Measurements from ENCODE around the gene SLC35C1.
A peak's percentile ranks its signal among the peaks of the same experiment; 100 is the strongest.
"Not testable (repeated sequence)": the region's sequence is repeated elsewhere in the genome, so short reads cannot be mapped to it uniquely, and the experiment has no call there.

Gene SLC35C1

DNA sequence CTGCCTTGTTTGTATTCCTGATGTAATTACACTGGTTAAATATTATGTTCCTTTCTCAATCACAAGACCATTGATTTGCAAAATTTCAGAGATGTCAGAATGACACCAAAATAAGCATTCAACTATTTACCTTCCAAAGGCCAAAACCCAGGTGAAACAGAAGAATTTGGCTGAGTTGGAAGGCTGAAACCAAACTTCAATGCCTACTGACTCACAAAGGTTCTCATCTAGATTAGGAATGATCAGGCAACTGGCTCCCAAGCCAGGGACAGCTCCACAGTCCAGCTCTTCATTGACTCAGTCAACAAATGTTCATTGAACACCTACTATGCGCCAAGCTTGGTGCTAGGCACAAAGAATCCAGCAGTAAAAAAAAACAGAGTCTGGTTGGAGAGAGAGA is 13.4 kb upstream of the SLC35C1 start:
- peak in 1 of 3 experiments; percentile 0 for DNase-seq

DNA sequence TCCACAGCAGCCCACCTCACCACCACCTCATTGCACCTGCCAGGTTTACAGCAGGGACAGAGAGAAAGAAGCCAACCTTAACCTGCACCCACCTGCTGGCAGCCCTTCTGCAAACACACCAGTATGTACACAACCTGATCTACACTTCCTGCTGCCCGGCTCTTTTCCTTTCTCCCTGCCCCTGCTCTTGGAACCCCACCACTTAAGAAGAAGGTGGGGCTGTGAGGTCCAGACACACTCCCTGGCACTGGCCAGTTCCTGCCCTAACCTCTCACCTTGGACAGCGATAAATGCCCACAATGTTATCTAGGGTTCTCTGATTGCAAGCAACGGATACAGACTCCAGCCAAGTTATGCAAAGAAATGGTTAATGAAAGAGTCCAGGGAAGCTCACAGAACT is 10.8 kb upstream of the SLC35C1 start:
- peak in 2 of 3 experiments; percentile 13 to 40 for DNase-seq

DNA sequence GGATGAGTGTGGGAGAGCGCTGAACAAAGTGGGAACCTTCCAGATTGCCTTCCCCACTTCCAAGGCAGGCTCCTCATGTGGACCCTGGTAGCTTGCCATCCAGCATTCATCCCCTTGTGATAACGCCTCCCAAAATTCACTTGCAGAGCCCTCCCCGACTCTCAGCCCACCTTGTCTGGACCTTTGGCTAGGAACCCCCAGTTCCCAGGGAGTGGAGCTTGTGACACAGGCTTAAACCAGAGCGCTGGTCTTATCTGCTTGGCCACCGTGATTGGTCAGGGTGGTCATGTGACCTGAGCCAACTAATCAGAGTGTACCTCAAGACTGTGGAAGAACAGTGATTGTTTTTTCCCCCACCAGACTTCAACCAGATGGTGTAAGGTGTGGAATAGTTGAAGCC is 9.6 kb upstream of the SLC35C1 start:
- DNase-seq: no peak

DNA sequence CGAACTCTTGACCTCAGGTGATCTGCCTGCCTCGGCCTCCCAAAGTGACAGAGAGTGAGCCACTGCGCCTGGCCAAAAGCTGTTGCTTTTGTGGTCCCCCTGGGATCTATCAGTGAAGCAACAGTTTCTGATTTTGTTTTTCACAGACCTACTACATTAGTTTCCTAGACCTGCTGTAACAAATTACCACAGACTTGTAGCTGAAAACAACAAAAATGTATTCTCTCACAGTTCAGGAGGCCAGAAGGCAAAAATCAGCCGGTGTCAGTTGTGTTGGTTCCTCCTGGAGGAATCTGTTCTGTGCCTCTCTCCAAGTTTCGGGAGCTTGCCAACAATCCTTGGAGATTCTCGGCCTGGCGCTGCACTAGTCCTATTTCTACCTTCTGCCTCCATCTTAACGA is 8.5 kb upstream of the SLC35C1 start:
- no peak for DNase-seq

DNA sequence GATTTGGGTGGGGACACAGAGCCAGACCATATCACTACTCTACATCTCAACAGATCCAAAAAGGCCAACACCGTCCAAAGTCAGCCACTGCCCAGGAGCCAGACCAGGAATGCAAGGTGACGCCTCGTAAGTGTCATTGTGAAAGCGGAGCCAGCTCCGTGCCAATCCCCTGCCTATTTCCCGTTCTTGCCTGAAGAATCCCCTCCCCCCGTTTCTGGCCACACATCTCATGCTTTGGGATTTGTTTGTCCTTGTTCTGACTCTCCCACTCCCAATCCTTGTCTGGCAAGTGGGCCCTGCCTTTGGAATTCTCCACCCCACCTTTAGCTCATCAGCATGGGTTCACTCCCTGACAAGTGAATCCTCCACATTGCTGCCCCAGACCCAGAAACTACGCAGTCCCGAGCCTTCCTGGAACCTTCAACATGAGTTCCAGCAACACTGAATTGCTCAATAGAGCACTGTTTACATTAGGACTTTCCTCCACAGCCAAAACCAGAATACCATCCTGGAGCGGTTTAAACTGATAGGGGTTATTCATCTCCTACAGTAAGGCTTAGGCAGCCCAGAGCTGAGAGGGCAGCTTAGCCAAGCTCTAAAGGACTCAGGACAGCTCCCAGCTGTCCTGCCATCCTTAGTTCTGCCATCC is 6.0 kb upstream of the SLC35C1 start:
- peak in 1 of 3 experiments; percentile 59 for DNase-seq

DNA sequence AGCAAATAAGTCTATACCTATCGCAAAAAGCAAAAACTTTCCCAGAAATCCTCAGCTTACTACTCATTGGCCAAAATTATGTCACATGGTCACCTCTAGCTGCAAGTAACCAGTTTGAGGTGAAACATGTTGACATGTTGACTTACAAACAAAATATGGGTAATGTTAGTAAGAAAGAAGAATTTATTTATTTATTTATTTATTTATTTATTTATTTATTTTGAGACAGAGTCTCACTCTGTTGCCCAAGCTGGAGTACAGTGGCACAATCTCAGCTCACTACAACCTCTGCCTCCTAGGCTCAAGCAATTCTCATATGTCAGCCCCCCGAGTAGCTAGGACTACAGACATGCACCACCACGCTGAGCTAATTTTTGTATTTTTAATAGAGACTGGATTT is 5.4 kb upstream of the SLC35C1 start:
- no peak for DNase-seq

DNA sequence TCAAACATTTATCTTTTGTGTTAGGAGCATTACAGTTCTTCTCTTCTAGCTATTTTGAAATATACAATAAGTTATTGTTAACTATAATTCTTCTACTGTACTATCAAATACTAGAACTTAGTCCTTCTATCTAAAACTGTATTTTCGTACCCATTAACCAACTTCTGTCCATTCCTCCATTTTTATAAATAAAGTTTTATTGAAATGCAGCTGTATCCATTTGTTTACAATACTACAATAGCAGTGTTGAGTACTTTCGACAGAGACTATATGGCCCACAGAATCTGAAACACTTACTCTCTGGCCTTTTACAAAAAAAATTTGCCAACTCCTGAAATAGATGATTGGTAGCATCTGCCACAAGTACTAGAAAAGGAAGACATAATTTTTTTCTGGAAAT is 4.7 kb upstream of the SLC35C1 start:
- no peak for DNase-seq

DNA sequence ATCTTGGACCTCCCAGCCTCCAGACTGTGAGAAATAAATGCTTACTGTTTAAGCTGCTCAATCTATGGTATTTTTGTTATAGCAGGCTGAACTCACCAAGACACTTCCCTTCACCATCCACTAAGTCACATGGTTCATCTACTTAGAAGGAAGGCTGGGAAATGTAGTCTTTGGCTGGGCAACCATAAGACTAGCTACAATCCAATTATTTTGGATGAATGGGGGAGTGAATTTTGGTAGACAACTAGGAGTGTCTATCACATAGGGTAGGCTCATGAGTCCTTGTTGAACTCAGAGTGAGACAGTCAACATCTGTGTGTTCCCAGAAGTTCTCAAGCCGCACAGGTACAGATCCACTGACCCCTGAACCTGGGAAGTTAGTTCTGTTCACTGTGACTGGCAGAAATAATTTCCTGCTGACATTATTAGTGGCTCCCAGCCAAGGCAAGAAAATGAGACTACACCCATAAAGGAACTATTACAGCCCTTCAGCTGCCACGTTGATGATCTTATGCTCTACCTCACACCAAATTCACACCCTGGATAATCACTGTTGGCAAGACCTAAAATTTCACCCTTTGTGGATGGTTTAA is 3.1 kb upstream of the SLC35C1 start:
- DNase-seq: no peak

DNA sequence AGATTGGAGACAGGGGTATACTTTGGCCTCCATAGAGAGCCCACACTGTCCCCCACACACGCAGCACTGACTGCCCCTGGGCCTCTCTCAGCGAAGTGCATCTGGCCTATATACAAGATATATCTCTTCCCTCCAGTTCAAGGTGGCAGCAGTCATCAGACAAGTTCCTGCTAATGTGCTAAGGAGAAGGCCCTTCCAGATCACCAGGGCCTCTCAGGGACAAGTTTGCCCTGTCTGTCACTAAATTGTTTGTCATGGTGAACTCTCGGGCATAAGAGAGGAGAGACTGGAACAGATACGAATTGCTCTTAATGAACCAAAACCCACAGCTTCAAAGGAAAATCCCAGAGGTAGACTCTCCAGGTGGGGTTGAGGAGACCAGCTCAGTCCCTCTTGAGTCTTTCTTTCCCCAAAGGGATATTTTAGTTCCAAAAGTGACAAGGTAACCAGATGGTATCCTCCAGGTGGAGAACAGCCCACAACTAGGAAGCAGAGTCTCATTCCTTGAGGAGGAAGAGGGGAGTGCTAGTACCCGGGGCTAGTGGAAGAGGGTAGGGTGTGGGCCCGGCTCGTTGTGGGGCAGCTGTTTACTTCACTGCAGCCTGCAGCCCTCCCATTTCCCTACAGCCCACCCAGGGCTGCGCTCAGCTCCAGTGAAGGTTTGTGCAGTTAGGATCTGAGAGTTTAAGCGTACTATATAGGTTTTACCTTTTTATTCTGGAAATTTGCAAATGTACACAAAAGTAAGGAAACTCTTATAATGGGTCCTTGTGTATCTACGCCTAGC is 2.2 kb upstream of the SLC35C1 start:
- no peak for DNase-seq

DNA sequence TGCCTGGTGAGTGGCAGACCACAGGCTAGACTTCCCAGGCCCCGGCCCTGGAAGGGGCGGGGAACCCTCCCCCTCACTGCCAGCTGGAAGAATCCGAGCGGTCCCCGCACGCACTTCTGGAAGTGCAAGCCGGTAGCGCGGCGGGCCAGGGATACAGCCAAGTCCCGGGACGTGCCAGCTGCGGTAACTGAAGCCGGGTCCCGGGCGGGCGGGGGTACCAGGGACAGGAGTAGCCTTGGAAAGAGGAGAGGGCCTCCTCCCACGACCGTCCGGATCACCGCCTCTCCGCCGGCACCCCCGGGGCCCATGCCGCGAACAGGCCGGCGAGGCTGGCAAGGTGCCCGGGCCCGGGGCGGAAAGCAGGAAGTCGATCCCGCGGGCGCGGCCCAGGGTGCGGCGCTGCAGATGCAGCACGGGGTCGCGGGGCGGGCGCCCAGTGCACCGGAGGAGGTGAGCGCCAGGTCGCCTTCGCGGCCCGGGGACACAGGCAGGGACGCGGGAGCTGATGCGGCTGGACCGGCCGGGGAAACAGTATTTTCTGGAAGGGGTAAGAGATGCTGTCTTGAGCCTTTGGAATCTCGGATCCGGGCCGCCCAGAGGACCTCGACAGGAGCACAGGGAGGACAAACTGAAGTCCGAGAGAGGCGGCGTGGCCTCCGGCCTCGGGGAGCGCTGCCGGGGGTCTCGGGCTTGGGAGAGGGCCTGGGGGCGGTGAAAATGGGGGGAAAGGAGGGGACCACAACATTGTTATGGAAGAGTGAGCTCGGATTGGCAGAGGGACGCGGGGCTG is 783 bp upstream of the SLC35C1 start:
- peak; percentile 35 to 55 (median 53) for DNase-seq

DNA sequence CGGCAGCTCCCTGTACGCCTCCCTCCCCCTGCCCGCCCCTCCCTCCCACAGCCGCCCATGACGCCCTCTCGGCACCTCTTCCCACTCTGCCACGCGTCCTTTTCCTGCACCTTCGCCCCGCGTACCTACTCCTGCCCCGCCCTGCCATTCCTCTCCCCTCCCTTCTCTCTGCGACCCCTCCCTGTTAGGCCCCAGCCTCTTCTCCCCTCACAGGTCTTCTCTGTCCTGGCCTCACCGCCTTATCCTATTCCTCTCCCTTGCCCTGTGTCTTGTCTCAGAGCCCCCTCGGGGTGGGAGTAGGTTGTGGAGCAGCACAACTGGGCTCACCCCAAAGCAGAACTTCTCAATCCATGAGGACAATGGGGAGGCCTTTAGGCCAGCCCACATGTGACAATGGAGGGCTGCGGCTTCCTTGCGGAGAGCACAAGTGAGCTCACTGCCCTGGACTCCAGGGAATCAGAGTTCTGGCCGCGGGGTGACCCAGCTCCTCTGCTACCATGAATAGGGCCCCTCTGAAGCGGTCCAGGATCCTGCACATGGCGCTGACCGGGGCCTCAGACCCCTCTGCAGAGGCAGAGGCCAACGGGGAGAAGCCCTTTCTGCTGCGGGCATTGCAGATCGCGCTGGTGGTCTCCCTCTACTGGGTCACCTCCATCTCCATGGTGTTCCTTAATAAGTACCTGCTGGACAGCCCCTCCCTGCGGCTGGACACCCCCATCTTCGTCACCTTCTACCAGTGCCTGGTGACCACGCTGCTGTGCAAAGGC is 539 bp downstream of the SLC35C1 start:
- DNase-seq: no peak

DNA sequence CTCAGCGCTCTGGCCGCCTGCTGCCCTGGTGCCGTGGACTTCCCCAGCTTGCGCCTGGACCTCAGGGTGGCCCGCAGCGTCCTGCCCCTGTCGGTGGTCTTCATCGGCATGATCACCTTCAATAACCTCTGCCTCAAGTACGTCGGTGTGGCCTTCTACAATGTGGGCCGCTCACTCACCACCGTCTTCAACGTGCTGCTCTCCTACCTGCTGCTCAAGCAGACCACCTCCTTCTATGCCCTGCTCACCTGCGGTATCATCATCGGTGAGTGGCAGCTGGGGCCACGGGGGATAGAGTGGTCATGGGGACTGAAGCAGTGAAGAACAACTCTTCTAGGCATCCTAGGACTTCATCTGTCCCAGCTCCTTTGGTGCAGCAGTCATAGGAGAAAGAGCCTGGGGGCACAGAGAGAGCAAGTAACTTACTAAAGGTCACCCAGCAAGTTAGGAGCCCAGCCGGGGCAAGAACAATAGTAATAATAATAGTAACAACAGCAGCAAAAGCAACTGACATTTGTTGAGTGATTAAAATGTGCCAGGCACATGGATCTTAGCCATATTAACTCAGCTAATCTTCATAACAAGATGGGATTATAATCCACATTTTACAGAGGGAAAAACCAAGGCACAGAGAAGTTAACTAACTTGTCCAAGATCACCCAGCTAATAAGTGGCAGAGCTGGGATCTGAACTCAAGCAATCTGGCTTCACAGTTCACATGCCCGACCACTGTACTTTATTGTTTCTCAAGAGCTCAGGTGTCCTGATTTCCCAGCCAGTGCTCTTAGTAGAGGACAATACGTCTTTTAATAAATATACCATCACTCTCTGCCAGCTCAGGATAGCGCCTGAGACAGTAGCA is 1.4 kb downstream of the SLC35C1 start:
- no peak for DNase-seq

DNA sequence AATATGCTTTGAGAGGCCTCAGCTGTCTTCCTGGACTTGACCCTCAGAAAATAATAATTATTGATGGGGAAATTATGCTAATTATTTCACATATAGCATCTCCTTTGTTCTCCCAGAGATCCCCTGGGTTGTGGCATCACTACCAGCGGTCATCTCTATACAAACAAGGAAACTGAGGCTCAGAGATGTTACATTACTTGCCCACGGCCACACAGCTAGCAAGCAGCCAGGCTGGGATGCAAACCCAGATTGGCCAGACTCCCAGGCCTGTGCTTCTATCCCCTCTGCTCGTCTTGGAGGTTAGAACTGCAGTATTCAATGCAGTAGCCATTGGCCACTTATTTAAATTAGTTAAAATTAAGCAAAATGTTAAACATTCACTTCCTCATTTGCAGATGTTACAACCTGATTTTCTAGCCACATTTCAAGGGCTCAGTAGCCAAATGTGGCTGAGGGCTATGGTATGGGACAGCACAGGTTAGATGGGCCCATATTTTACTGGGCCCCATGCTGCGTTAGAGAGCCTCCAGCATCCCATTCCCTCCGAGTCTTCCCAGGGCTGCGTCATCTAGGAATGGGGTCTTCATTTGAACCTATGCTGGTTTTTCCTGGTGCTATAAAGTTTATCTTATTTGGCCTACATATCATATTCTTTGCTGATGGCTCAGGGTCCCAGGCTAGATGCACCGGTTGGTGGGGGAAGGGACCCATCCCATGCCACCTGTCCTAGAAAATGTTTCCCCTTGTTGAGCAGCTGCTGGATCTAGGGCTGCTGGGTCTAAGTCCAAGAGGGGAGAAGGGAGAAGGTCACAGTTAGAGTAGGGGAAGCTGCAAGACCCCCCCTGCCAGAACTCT is 2.2 kb downstream of the SLC35C1 start:
- no peak for DNase-seq

DNA sequence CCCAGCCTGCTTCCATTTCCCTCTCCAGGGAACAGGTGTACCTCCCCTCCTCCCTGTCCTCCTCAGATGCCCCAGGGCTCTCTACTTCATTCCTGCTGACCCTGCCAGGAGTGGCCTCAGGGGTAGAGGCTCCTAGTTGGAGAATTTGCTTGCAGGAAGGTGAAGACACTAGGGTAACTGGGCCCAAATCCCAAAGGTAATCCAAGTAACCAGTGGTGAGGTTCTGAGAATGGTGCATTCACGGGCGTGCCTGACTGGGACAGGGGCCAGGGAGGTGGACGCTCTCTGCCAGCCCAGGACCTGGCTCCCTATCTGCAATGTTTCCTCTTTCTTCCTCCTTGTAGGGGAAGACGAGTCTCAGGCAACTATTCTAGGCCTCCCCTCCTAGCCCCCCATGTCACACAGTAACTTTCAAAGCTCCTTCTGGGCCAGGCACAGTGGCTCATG is 2.9 kb downstream of the SLC35C1 start:
- DNase-seq: no peak

DNA sequence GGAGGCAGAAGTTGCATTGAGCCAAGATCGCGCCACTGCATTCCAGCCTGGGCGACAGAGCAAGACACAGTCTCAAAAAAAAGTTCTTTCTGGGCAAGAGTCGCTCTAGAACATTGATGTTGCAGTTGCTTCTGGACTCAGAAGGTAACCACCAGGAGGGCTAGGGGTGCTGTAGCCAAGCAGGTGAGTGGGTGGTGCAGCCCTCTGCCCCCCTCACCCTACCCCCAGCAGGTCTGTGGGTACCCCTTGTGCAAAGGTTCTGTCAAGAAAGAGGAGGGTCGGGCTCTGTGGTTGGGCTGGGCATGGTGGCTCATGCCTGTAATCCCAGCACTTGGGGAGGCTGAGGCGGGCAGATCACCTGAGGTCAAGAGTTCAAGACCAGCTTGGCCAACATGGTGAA is 3.5 kb downstream of the SLC35C1 start:
- not testable (repeated sequence) for DNase-seq

DNA sequence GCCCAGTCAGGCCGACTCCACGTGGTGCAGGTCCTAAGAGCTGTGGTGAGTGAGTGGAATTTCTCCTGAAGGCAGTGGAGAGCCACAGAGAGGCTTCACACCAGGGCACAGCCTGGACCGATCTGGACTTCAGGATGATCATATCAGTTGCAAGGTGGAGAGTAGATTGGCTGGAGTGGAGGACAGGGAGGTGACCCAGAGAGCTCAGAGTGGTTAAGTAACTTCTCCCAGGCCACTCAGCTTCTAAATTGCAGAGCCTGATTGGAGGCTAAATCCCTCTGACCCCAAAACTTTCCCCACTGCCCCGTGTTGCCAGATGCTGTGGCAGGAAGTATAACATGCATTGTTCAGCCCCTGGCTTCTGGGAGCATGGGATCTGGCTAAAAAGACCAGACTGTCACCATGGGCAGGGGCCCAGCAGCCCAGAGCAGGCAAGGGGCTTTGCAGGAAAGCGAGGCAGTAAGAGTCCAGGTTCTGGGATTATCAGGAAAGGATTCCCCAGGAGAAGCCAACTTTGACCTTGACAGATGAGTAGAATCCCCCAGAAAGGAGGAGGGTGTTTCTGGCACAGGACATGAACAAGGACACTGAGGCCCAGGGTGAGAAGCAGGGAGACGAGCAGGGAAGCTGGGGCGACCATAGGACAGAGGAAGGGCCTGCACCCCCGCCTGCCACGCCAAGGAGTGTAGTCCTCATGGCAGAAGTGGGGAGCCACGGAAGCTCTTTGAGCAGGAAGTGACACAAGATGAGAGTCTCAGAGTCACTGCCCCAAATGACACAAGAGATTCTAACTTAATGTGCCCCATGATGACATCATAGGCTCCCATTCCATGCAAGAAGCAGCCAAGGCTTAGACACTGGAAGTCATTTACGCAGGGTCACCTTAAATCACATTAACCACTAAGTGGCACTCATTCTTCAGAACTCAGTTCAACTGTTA is 4.8 kb downstream of the SLC35C1 start:
- no peak for DNase-seq

DNA sequence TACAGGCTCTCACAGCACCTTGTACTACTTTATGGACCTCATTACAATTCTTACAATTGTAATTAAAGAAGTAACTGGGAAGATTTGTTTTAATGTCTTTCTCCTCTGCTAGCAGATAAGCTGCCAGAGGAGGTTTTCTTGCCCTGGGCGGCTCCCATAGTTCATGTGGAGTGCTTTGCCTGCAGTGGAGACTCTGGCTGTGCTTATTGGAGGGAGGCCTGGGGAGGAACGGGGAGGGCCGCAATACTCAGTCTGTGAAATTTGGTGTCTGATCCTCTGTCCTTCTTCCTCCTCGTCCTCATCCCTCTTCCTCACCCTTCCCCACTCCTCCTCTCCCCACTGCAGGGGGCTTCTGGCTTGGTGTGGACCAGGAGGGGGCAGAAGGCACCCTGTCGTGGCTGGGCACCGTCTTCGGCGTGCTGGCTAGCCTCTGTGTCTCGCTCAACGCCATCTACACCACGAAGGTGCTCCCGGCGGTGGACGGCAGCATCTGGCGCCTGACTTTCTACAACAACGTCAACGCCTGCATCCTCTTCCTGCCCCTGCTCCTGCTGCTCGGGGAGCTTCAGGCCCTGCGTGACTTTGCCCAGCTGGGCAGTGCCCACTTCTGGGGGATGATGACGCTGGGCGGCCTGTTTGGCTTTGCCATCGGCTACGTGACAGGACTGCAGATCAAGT is 5.6 kb downstream of the SLC35C1 start:
- DNase-seq: no peak

DNA sequence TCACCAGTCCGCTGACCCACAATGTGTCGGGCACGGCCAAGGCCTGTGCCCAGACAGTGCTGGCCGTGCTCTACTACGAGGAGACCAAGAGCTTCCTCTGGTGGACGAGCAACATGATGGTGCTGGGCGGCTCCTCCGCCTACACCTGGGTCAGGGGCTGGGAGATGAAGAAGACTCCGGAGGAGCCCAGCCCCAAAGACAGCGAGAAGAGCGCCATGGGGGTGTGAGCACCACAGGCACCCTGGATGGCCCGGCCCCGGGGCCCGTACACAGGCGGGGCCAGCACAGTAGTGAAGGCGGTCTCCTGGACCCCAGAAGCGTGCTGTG is 6.1 kb downstream of the SLC35C1 start:
- DNase-seq: no peak
